NCI-H2196 treated with DMSO at 0.1 percent for 48 hours (cell line): ENCODE data around the gene MEPCE.

Experiments used
- DNase-seq: peaks from one replicate; lab custom pipeline; 2025; ENCODE audit not compliant: unreplicated experiment; lab: John Stamatoyannopoulos, UW

The MEPCE gene

GRCh38 chr7:100456562-100456961 lies 26.9 kb downstream of the MEPCE start:
- no peak for DNase-seq

GRCh38 chr7:100457033-100457432 lies 27.4 kb downstream of the MEPCE start:
- no peak for DNase-seq

- DNase-seq: no peak
Observed at GRCh38 chr7:100464210-100464660, 34.6 kb downstream of the MEPCE start, which contains the start of gene SPACDR. Gene SPACDR (minus strand): TSS chr7:100464260. CDS start chr7:100464025, 235 bp downstream.

DNA sequence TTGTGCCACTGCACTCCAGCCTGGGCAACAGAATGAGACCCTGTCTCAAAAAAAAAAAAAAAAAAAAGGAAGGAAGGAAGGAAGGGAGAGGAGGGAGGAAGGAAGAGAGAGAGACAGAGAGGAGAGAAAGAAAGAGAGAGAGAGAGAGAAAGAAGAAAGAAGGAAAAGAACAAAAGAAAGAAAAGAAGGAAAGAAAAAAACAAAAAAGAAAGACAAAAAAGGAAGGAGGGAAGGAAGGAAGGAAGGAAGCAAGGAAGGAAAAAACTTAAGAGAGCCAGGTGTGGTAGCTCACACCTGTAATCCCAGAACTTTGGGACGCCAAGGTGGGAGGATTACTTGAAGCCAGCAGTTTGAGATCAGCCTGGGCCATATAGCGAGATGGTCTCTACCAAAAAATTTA lies 35.2 kb downstream of the MEPCE start:
- no peak for DNase-seq

DNA sequence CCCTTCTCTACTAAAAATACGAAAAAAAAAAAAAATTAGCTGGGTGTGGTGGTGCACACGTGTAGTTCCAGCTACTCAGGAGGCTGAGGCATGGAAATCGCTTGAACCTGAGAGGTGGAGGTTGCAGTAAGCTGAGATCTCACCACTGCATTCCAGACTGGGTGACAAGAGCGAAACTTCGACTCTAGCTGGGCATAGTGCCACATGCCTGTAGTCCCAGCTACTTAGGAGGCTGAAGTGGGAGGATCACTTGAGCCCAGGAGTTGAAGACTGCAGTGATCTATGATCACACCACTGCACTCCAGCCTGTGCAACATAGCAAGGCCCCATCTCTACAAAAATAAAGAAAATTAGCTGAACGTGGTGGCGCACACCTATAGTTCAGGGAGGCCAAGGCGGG lies 35.7 kb downstream of the MEPCE start:
- DNase-seq: no peak

DNA sequence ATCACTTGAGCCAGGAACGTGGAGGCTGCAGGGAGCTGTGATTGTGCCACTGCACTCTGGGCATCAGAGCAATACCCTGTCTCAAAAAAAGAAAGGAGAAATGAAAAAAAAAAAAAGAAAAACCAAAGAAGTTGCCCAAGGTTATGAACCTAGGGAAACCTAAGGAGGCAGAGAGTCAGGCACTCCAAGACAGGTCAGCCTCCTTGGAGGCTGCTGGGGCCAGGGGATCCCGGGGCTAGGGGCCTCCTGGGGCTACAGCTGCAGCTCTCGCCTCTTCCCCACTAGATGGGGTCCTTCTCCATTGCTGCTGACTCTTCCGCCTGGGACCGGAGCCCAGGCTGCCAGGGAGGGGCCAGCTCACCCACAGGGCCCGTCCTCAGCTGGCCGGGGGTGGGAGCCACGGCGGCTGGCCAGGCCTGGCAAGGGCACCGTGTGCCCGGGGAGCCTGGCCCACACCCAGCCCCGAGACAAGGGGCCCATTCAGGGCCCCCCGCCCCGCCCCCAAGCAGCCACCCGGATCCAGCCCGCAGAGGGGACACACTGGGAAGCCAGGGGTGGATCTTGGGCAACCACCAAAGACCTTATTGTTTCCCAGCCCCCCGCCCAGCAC lies 36.2 kb downstream of the MEPCE start:
- DNase-seq: peak; percentile 87

GRCh38 chr7:100466653-100467605 lies 37.3 kb downstream of the MEPCE start:
- DNase-seq: no peak

GRCh38 chr7:100467638-100468373 lies 38.2 kb downstream of the MEPCE start:
- no peak for DNase-seq

DNA sequence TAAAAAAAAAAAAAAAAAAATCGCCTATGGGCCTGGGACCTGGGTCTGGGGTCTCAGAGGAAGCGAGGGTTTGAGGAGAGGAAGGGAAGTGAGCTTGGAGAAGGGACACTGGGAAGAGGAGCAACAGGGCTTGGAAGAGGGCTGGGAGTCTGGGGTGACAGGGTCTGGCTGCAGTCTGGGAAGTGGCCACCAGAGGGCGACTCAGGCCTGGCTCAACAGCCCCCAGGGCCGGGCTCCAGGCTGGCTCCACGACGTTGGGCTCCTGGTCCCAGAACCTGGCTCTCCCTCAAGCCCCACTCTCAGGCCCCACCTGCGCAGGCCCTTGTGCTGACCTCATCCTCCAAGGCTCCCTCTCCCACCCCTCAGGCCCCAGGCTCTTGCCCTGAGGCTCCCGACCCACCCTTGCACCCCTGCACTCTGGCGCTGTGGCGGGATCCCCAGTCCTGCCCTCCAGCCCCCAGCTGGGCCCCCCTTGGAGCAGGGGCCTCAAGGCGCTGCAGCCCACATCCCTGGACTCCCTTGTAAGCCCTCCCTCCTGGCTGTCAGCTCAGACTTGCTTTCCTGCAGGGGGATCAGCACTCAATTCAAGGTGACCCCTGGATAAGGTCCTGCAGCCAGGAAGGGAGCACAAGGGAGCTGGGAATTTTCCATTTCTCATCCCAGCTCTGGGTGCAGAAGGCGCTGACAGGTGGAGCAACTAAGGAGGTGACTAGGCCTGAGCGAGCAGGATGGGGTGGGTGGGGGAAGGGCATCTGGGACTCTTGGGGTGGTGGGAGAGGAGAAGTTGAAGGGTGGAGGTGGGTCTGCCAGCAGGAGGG lies 39.8 kb downstream of the MEPCE start:
- DNase-seq: peak; percentile 43

GRCh38 chr7:100471021-100471420 lies 41.4 kb downstream of the MEPCE start:
- no peak for DNase-seq

DNA sequence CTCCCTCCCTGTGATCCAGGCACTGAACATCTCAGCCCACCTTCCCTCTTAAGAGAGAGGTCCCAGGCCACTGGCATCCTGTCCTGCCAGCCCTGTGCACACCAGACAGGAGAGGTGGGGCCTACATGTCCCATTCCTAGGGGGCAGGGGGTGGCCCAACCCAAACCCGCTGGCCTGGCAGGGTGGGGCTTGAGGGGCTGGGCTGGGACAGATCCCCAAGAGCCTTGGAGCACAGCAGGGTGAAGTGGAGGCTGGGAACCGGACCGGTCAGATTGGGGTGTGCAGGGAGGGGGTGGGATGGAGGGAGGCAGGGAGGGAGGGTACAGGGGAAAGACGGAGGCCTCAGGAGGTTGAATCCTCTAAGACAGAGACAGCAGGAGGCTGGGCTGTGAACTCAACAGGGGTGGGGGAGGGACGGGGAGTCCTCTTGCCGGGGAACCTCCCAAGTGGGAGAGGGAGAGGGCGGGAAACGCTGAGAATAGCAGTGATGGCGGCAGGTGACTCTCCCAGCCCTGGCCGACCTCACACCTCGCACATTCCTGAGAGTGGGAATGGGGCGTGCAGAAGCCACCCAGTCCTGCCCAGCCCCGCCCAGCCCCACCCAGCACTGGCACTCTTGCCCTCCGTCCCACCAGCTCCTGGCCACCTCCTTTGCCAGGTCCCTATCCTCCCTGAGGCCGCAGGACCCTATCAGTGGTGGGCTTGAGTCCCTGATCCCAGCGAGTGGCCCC lies 42.7 kb downstream of the MEPCE start:
- DNase-seq: no peak

DNA sequence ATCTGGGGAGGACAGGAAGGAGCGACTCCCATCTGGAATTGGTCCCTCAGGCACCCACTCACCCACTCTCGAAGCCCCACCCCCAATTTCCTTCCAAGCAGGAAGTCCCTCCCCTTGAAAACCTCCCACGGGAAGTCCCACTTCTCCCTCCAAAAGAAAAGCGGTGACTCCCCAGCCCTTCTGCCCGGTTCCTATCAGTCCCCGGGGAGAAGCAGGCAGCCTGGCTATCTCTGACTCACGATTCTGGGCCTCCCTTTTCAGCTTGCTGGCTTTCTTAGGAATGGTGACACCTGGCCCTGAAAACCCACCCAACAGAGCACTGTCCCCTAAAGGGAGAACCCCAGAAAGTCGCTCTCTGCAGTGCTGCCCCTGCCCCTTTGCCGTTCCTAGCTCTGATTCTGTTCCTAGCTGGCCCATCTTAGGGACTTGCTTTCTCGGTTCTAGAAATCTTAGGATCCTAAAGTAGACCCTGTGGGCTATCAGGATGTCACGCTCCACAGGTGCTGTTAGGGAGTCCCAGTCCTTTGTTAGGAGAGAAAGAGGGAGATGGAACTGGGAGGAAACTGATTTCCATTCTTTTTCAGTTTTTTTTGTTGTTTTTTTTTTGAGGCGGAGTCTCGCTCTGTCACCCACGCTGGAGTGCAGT lies 43.3 kb downstream of the MEPCE start:
- DNase-seq: no peak

- no peak for DNase-seq
Observed at GRCh38 chr7:100475549-100475948, 45.9 kb downstream of the MEPCE start.

GRCh38 chr7:100476101-100476780 lies 46.6 kb downstream of the MEPCE start:
- no peak for DNase-seq

DNA sequence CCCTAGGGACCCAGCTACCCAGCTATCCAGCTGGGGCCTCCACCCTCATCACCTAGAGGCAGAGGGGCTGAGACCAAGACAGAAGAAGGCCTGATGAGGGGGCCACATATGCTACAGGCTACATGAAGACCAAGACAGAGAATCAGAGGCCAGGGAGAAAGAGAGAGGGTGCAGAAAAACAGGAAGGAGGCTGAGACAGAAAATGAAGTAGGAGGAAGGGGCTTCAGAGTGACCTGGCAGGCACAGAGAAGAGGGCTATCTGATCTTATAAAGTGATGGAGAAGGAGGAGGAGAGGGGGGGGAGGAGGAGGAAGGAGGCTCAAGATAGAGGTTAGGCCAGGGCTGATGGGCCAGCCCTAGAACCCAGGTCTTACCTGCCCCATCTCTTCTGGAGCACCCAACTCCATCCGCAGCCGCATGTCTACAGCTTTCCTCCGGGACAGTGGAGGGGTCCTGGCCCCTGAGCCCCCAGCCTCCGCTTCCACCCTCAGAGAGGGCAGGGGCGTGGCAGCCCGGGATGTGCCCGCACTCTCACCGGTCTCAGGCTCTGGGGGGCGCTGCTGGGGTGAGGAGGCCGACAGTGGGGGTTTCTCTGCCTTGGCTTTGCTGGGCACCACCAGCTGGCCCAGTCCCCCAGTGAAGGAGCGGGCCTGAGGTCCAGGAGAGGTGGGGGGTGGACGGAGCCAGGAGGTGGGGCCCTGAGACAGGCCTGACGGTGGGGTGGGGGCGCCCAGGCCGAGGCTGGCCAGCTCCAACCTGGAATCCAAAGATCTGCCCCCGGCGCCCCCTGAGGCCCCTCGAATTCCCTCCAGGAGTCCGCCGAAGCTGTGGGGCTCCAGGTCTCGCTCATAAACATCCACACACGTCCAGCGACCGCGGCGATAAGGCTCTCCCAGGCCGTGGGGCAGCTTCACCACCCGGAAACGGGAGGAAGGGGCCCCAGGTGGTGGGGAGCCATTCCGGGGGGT lies 47.6 kb downstream of the MEPCE start:
- DNase-seq: no peak

DNA sequence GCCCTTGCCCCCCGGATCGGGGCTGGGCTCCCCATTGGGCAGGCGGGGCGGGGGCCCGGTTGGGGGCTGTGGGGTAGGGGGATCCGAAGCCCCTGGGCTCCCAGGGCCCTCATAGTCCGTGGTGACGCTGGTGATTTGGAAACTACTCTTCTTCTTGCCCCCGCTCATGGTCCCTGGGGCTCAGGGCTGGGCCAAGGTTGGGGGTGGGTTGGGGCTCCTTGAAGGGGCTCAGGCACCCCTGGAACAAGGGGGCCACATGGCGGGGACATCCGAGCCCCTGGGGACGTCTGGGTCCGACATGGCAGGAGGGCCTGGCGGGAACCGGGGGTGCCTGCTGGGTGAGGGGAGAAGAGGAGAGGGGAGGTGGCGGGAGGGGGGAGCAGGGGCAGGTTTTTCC lies 48.2 kb downstream of the MEPCE start:
- no peak for DNase-seq

GRCh38 chr7:100478958-100479660 lies 49.5 kb downstream of the MEPCE start, which contains the start of gene TSC22D4:
Gene TSC22D4 (minus strand): TSS chr7:100479214. CDS start chr7:100478038, 1,176 bp downstream.
- DNase-seq: peak; percentile 83
